ENCODE data around the gene MARVELD3. TPM values are rescaled to one million over a fixed set of nuclear protein-coding genes. Genes with fewer than 3 reads are reported as not detected.

MARVELD3 gene
- total RNA-seq, 4 donors from 2014 or later, result not detected

DNA sequence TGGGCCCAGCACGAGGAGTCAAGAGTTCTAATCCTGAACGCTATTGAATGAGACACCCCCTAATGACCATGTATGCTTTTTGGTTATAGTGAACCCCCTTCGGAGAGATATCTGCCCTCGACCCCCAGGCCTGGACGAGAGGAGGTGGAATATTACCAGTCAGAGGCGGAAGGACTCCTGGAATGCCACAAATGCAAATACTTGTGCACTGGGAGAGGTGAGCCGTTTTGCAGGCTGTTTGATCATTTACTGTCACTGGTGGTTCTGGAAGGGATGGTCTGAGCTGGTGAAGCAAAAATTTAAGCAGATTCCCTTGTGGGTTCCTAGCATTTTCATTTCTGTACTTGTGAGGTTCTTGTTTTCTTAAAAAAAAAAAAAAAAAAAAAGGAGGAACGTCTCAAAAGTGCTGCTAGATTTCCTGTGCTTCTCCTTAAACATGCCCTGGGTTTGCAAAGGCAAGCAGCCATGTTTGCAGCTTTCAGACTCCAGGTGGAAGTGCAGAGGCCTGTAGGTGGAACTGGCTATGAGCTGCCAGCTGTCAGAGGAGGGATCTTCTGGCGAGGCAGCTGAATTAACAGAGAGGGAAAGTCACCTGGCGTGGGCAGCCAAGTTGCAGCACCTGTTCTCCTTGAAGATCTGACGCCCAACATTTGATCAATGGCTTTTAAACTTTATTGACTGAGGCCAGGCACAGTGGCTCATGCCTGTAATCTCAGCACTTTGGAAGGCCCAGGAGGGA, 3.5 kb downstream of the MARVELD3 start:
- no peak for TF ChIP-seq CTCF (IDR thresholded peaks at IDR 0.05; ENCODE audit: low read depth)

GRCh38 chr16:71630808-71631207, 4.8 kb downstream of the MARVELD3 start:
- TF ChIP-seq CTCF (IDR thresholded peaks at IDR 0.05; ENCODE audit: low read depth), result no peak

- no peak for TF ChIP-seq CTCF (IDR thresholded peaks at IDR 0.05; ENCODE audit: low read depth)
Observed at GRCh38 chr16:71631776-71632175, 5.8 kb downstream of the MARVELD3 start.

DNA sequence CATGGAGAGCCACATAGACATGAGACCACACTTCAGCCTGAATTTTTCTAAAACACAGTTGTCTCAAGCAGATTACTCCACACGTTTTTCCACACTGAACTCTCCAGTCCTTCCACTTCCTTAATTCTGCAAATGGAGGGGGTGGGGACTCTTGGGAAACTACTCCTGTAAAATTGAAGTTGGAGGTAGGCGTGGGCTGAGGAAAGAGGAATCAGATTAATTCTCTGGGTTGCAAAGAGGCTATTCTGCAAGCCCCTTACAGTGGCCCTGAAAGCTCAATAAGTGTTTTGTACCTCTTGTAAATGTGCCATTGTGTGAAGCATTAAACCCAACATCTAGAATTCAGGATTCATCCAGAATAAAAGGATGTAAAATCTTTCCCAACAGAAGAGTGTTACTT, 9.6 kb downstream of the MARVELD3 start:
- TF ChIP-seq CTCF (IDR thresholded peaks at IDR 0.05; ENCODE audit: low read depth), result no peak

DNA sequence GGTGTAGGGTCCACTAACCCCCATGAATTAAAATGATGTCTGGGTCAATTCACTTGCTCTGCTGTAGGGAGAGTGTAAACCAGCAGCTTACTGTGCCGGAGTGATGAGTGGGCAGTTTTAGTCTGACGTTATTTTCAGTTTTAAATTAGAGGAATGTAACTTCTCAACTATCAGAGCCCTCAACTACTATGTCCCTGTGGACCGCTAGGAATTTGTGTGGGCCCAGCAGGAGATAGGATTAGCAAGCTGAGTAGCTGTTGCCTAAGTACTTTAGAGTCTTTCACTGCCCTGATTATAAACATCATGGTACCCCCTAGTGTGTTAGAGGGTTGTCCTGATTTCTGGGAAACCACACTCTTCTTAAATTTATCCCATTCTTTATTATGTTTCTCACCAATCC, 11.4 kb downstream of the MARVELD3 start:
- no peak for TF ChIP-seq CTCF (IDR thresholded peaks at IDR 0.05; ENCODE audit: low read depth)

GRCh38 chr16:71645450-71645849, 19.5 kb downstream of the MARVELD3 start:
- TF ChIP-seq CTCF (IDR thresholded peaks at IDR 0.05; ENCODE audit: low read depth), result no peak

- no peak for TF ChIP-seq CTCF (IDR thresholded peaks at IDR 0.05; ENCODE audit: low read depth)
Observed at GRCh38 chr16:71647391-71647790, 21.4 kb downstream of the MARVELD3 start.

Measured in subcutaneous adipose tissue (tissue), 4 donors.